Measurements from ENCODE around the gene NTM. TPM values are rescaled to one million over a fixed set of nuclear protein-coding genes. Genes with fewer than 3 reads are reported as not detected.
"Not testable (repeated sequence)": the region's sequence is repeated elsewhere in the genome, so short reads cannot be mapped to it uniquely, and the experiment has no call there.

The NTM gene
- total and polyA plus RNA-seq, 12 donors = 0.26 to 11.5 (median 4.0) TPM

- 74 to 76% (median 75%) methylated on average over 5 of the region's 5 CpGs for WGBS, 4 donors
Observed at GRCh38 chr11:132314911-132315455, 944.6 kb downstream of the NTM start.

GRCh38 chr11:132315696-132316095, 945.3 kb downstream of the NTM start:
- Histone ChIP-seq H3K4me1 (replicated peaks in 1 of 2) (no peaks in the 10 kb centered on the region), H3K9me3 (replicated peaks in 1 of 3) (no peaks in the 10 kb centered on the region), H3K27me3 (no peaks in the 10 kb centered on the region), H3K36me3 (replicated peaks in 1 of 2) (no peaks in the 10 kb centered on the region), H3K27ac (no peak overlapping the region), H3K4me3 (no peak overlapping the region)
- 73 to 83% (median 75%) methylated on average over 6 of the region's 6 CpGs for WGBS, 4 donors
- no peak for TF ChIP-seq POLR2A (IDR thresholded peaks at IDR 0.05)
- TF ChIP-seq CTCF (IDR thresholded peaks at IDR 0.05) = no peak
- DNase-seq = no peak
- intact Hi-C loops (cut with DNase I) = no loop called here

More at GRCh38 chr11:132314911-132315455, 944.6 kb downstream of the NTM start:
- H3K4me1 ChIP-seq (replicated peaks in 1 of 2) = no peaks in the 10 kb centered on the region
- H3K27me3 ChIP-seq = no peaks in the 10 kb centered on the region
- no peaks in the 10 kb centered on the region for H3K36me3 ChIP-seq (replicated peaks in 1 of 2)
- no peaks in the 10 kb centered on the region for H3K9me3 ChIP-seq (replicated peaks in 1 of 3)
- no peak for DNase-seq
- TF ChIP-seq POLR2A (IDR thresholded peaks at IDR 0.05) = no peak
- no peak overlapping the region for H3K27ac ChIP-seq
- no peak overlapping the region for H3K4me3 ChIP-seq
- intact Hi-C loops (cut with DNase I) = no loop called here

- H3K27me3 ChIP-seq = no peaks in the 10 kb centered on the region
- H3K4me3 ChIP-seq = no peak overlapping the region
- intact Hi-C loops (cut with DNase I) = no loop called here
- H3K9me3 ChIP-seq (replicated peaks in 1 of 3) = no peaks in the 10 kb centered on the region
- H3K4me1 ChIP-seq (replicated peaks in 1 of 2) = no peaks in the 10 kb centered on the region
- no peak overlapping the region for H3K27ac ChIP-seq
- no peak for DNase-seq
- WGBS, 4 donors = 68 to 83% (median 77%) methylated on average over 8 of the region's 8 CpGs
- H3K36me3 ChIP-seq (replicated peaks in 1 of 2) = no peaks in the 10 kb centered on the region
- TF ChIP-seq CTCF (IDR thresholded peaks at IDR 0.05) = no peak
- TF ChIP-seq POLR2A (IDR thresholded peaks at IDR 0.05) = no peak
Observed at GRCh38 chr11:132318421-132319157, 948.2 kb downstream of the NTM start.

- WGBS, 4 donors = 72 to 93% (median 81%) methylated on average over 6 of the region's 6 CpGs; no CpG with 5 or more reads in 1 of the 4 donors
- H3K9me3 ChIP-seq (replicated peaks in 1 of 3); H3K4me1 ChIP-seq (replicated peaks in 1 of 2); DNase-seq; H3K36me3 ChIP-seq (replicated peaks in 1 of 2); H3K27ac ChIP-seq; H3K27me3 ChIP-seq; H3K4me3 ChIP-seq; intact Hi-C loops (cut with DNase I): not testable (repeated sequence)
Observed at GRCh38 chr11:132319419-132319818, 949.0 kb downstream of the NTM start.

GRCh38 chr11:132330515-132330914, 960.1 kb downstream of the NTM start:
- no peak for TF ChIP-seq POLR2A (IDR thresholded peaks at IDR 0.05)
- TF ChIP-seq CTCF (IDR thresholded peaks at IDR 0.05) = no peak
- H3K9me3 ChIP-seq (replicated peaks in 1 of 3) = no peaks in the 10 kb centered on the region
- no peak for DNase-seq

More at GRCh38 chr11:132330515-132330914, 960.1 kb downstream of the NTM start:
- no peak overlapping the region for H3K4me3 ChIP-seq
- H3K27ac ChIP-seq = no peak overlapping the region
- H3K36me3 ChIP-seq (replicated peaks in 1 of 2) = no peaks in the 10 kb centered on the region
- no peaks in the 10 kb centered on the region for H3K27me3 ChIP-seq
- intact Hi-C loops (cut with DNase I) = no loop called here
- 61 to 76% (median 66%) methylated on average over 7 of the region's 7 CpGs for WGBS, 4 donors
- no peaks in the 10 kb centered on the region for H3K4me1 ChIP-seq (replicated peaks in 1 of 2)

Measured in adrenal gland (tissue), 12 donors.